ENCODE results near the gene CYLD. TPM values are rescaled to one million over a fixed set of nuclear protein-coding genes. Genes with fewer than 3 reads are reported as not detected.

The CYLD gene
- total and polyA plus RNA-seq, 2 donors = 30.0 to 53.9 TPM

DNA sequence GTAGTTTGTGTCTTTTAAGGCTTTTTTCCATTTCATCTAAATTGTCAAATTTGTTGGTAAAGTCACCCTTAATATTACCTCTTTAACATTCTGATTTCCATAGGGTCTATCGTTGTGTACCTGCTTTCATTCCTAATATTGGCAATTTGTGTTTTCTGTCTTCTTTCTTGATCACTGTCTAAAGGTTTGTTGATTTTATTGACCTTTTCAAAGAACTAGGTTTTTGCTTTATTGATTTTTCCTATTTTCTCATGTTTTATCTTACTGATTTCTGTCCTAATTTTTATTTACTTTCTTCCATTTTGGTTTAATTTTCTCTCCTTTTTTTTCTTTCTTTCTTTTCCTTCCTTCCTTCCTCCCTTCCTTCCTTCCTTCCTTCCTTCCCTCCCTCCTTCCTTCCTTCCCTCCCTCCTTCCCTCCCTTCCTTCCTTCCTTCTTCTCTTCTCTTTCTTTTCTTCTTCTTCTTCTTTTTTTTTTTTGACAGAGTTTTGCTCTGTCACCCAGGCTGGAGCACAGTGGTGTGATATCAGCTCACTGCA, 86.3 kb downstream of the CYLD start:
- Histone ChIP-seq H3K4me3 (ENCODE audit: low read length in 2 of 2) (no peak overlapping the region), H3K4me1 (ENCODE audit: control insufficient read depth in 2 of 2, insufficient read depth in 2 of 2, low read length in 2 of 2) (no peaks in the 10 kb centered on the region), H3K27ac (ENCODE audit: low read depth in 1 of 2, low read length in 1 of 2) (no peak overlapping the region), H3K9me3 (ENCODE audit: control insufficient read depth in 2 of 2, insufficient read depth in 1 of 2, low read length in 1 of 2) (no peaks in the 10 kb centered on the region), H3K27me3 (ENCODE audit: control insufficient read depth in 2 of 2, insufficient read depth in 1 of 2, low read length in 1 of 2) (peaks cover 0 to 2% of the 10 kb centered on the region in 2 donors), H3K36me3 (ENCODE audit: control insufficient read depth in 2 of 2, insufficient read depth in 2 of 2, low read length in 1 of 2) (no peaks in the 10 kb centered on the region)
- 94% methylated on average over 1 of the region's 1 CpG for WGBS
- no peak for DNase-seq (ENCODE audit: low read depth in 6 of 9, low spot score in 9 of 9)

DNA sequence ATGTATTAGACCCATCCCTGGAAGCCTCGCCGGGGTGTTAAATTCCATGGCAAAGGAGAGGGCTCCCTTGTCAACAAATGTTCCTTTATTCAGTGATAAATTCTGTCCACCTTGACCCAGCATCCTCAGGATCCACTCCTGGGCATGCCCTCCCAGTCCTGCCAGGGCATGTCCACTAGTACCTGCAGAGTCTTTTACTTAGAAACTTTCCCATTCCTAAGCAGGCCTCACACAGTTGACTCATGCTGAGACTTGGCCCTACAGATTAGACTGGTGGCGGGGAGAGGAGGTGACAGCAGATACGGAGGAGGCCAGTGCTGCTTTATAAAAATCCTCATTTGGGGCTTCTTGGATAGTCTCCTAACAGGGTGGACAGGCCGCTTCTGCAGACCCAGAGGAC, 88.8 kb downstream of the CYLD start:
- 97% methylated on average over 5 of the region's 5 CpGs for WGBS
- no peak overlapping the region for H3K27ac ChIP-seq (ENCODE audit: low read depth in 1 of 2, low read length in 1 of 2)
- H3K27me3 ChIP-seq (ENCODE audit: control insufficient read depth in 2 of 2, insufficient read depth in 1 of 2, low read length in 1 of 2) = no peaks in the 10 kb centered on the region
- no peaks in the 10 kb centered on the region for H3K9me3 ChIP-seq (ENCODE audit: control insufficient read depth in 2 of 2, insufficient read depth in 1 of 2, low read length in 1 of 2)
- no peak overlapping the region for H3K4me3 ChIP-seq (ENCODE audit: low read length in 2 of 2)
- H3K36me3 ChIP-seq (ENCODE audit: control insufficient read depth in 2 of 2, insufficient read depth in 2 of 2, low read length in 1 of 2) = no peaks in the 10 kb centered on the region
- no peak for DNase-seq (ENCODE audit: low read depth in 6 of 9, low spot score in 9 of 9)
- no peaks in the 10 kb centered on the region for H3K4me1 ChIP-seq (ENCODE audit: control insufficient read depth in 2 of 2, insufficient read depth in 2 of 2, low read length in 2 of 2)

DNA sequence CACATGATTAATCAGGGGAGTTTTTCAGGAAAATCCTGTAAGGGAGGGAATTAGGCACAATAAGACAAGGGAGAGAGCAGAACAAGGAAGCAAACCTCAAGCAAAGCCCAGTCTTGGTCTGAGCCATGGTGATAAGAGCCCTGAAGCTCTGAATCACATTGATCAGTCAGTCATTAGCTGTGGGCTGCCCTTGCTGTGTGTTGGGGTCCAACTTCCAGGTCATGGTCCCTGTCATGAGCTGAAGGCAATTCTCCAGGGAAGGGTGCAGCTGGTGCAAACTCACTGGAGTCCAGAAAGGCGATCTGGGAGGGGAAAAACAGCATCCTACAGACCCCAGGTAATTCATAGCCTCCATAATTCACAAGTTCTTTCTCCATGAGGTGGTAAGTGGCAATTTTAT, 89.9 kb downstream of the CYLD start:
- Histone ChIP-seq H3K4me1 (ENCODE audit: control insufficient read depth in 2 of 2, insufficient read depth in 2 of 2, low read length in 2 of 2) (no peaks in the 10 kb centered on the region), H3K4me3 (ENCODE audit: low read length in 2 of 2) (no peak overlapping the region), H3K9me3 (ENCODE audit: control insufficient read depth in 2 of 2, insufficient read depth in 1 of 2, low read length in 1 of 2) (no peaks in the 10 kb centered on the region), H3K27me3 (ENCODE audit: control insufficient read depth in 2 of 2, insufficient read depth in 1 of 2, low read length in 1 of 2) (no peaks in the 10 kb centered on the region), H3K36me3 (ENCODE audit: control insufficient read depth in 2 of 2, insufficient read depth in 2 of 2, low read length in 1 of 2) (no peaks in the 10 kb centered on the region), H3K27ac (ENCODE audit: low read depth in 1 of 2, low read length in 1 of 2) (no peak overlapping the region)
- no peak for DNase-seq (ENCODE audit: low read depth in 6 of 9, low spot score in 9 of 9)
- 89% methylated on average over 1 of the region's 1 CpG for WGBS

DNA sequence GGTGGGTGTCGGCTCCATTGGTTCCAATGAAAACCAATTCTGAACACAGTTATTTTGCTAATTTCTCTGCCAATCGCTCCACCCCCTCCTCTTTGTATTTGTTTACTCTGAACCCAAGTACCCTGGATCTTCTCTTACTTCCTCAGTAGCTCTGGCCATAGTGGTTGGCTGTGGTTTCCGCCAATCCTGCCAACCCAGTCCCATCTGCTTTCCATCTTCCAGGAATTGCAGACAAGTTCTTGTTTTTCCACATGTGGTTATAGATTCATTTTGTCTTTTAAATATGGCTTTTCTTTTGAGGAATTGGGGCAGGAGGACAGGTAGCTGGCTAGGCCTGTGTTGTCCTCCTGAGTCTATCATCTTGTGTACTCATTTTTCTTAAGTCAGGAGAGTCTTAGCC, 92.0 kb downstream of the CYLD start:
- WGBS = 97% methylated on average over 3 of the region's 3 CpGs
- no peak for DNase-seq (ENCODE audit: low read depth in 6 of 9, low spot score in 9 of 9)
- H3K4me1 ChIP-seq (ENCODE audit: control insufficient read depth in 2 of 2, insufficient read depth in 2 of 2, low read length in 2 of 2) = no peaks in the 10 kb centered on the region
- no peaks in the 10 kb centered on the region for H3K36me3 ChIP-seq (ENCODE audit: control insufficient read depth in 2 of 2, insufficient read depth in 2 of 2, low read length in 1 of 2)
- H3K27ac ChIP-seq (ENCODE audit: low read depth in 1 of 2, low read length in 1 of 2) = no peak overlapping the region
- no peaks in the 10 kb centered on the region for H3K9me3 ChIP-seq (ENCODE audit: control insufficient read depth in 2 of 2, insufficient read depth in 1 of 2, low read length in 1 of 2)
- H3K27me3 ChIP-seq (ENCODE audit: control insufficient read depth in 2 of 2, insufficient read depth in 1 of 2, low read length in 1 of 2) = no peaks in the 10 kb centered on the region
- no peak overlapping the region for H3K4me3 ChIP-seq (ENCODE audit: low read length in 2 of 2)

DNA sequence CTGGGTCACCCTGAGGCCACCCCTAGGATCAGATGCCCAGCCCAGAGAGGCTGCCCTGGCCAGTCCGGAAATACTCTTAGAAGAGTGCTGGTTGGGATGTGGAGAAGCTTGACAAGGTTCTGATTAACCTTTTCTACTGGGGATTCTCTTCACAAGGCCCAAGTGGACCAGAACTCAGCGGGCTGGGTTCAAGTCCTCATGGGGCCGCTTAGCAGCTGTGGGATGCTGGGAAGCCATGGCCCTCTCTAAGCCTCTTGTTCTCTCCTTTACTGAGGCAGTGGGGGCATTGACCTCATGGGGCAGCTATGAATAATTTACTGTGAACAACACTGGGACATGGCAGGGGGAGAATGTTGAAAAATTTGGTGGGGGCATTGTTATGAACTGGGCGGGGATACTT, 92.8 kb downstream of the CYLD start:
- no peaks in the 10 kb centered on the region for H3K4me1 ChIP-seq (ENCODE audit: control insufficient read depth in 2 of 2, insufficient read depth in 2 of 2, low read length in 2 of 2)
- DNase-seq (ENCODE audit: low read depth in 6 of 9, low spot score in 9 of 9) = no peak
- no peak overlapping the region for H3K4me3 ChIP-seq (ENCODE audit: low read length in 2 of 2)
- no peaks in the 10 kb centered on the region for H3K36me3 ChIP-seq (ENCODE audit: control insufficient read depth in 2 of 2, insufficient read depth in 2 of 2, low read length in 1 of 2)
- no peak overlapping the region for H3K27ac ChIP-seq (ENCODE audit: low read depth in 1 of 2, low read length in 1 of 2)
- H3K27me3 ChIP-seq (ENCODE audit: control insufficient read depth in 2 of 2, insufficient read depth in 1 of 2, low read length in 1 of 2) = peaks cover 0 to under 1% of the 10 kb centered on the region in 2 donors
- no peaks in the 10 kb centered on the region for H3K9me3 ChIP-seq (ENCODE audit: control insufficient read depth in 2 of 2, insufficient read depth in 1 of 2, low read length in 1 of 2)
- 96% methylated on average over 4 of the region's 4 CpGs for WGBS

DNA sequence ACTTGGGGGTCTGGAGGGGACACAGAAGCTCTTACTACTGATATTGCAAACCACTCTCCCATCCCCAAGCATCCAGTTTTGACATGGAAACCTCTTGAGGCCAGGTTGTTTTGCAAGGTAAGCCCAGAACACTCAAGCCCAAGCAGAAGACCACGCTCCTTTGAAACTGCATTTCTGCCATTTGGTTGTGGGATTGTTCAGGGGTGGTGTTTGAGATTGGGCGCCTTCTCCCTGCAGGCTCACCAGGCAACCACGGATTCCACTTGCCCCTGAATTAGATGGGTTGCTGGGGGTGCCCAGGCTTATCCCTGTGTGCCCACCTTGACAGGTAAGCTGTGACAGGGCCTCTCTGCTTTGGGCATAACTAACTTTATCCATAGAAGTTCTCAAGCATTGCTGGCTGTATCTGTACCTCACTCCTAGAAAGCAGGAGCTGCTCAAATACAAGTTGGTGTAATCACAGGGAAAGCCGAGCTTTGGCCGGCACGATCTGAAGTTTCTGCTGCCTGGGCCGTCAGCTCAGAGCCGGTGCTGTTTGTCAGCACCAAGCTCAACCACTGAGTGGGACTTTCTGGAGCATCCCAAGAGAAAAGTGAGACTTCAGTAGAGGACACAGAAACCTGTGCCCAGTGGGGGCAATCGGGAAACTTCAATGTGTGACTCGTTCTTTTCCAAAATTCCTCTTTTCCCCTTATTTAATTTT, 93.6 kb downstream of the CYLD start:
- no peak overlapping the region for H3K27ac ChIP-seq (ENCODE audit: low read depth in 1 of 2, low read length in 1 of 2)

DNA sequence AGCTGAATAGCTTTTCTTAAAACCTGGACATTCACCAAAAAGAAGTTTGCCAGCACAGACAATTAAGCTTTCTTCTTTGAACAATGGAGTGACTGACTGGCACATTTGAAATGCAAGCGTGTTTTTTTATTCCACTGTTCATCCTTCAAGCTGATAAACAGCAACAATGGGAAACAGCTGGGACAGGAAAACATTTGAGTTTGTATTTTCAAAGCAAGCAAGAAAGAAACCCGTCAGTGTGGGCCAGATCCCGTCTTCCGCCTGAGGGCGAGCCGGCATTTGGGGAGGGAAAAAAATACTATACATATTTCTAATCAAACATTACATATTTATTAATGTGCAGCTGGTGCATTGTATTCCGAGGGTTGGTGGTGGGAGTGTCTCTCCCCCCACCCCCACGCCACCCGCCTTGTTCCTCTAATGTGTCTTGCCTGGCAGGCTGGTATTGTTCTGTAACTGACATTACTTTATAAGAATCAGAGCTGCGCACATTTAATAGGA, 94.3 kb downstream of the CYLD start:
- 95% methylated on average over 10 of the region's 10 CpGs for WGBS

More for the DNA sequence above, 93.6 kb downstream of the CYLD start:
- H3K9me3 ChIP-seq (ENCODE audit: control insufficient read depth in 2 of 2, insufficient read depth in 1 of 2, low read length in 1 of 2) = no peaks in the 10 kb centered on the region
- no peaks in the 10 kb centered on the region for H3K4me1 ChIP-seq (ENCODE audit: control insufficient read depth in 2 of 2, insufficient read depth in 2 of 2, low read length in 2 of 2)
- no peak for DNase-seq (ENCODE audit: low read depth in 6 of 9, low spot score in 9 of 9)
- peaks cover 0 to 8% of the 10 kb centered on the region in 2 donors for H3K27me3 ChIP-seq (ENCODE audit: control insufficient read depth in 2 of 2, insufficient read depth in 1 of 2, low read length in 1 of 2)
- no peak overlapping the region for H3K4me3 ChIP-seq (ENCODE audit: low read length in 2 of 2)
- 91% methylated on average over 10 of the region's 10 CpGs for WGBS
- no peaks in the 10 kb centered on the region for H3K36me3 ChIP-seq (ENCODE audit: control insufficient read depth in 2 of 2, insufficient read depth in 2 of 2, low read length in 1 of 2)

DNA sequence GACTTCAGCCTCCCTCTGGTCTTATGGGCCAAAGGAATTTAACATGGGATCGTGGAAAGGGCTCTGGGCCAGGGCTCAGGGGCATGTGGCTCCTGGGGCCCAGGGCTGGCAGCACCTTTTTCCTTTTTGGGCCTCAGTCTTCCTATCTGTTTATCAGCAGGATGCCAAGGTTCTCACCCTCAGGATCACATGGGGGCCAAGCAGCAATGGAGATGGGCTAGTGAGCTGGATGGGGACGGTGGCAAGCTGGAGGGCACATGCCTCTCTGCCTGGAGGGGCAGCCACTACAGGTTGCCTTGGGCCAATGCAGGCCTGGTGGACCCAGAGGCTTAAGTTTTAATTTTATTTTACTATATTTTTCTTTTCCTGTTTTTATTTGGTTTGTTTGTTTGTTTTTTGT, 95.4 kb downstream of the CYLD start:
- Histone ChIP-seq H3K27ac (ENCODE audit: low read depth in 1 of 2, low read length in 1 of 2) (no peak overlapping the region), H3K4me1 (ENCODE audit: control insufficient read depth in 2 of 2, insufficient read depth in 2 of 2, low read length in 2 of 2) (peaks cover 0 to 2% of the 10 kb centered on the region in 2 donors), H3K36me3 (ENCODE audit: control insufficient read depth in 2 of 2, insufficient read depth in 2 of 2, low read length in 1 of 2) (no peaks in the 10 kb centered on the region), H3K27me3 (ENCODE audit: control insufficient read depth in 2 of 2, insufficient read depth in 1 of 2, low read length in 1 of 2) (peaks cover 5 to 26% of the 10 kb centered on the region in 2 donors), H3K9me3 (ENCODE audit: control insufficient read depth in 2 of 2, insufficient read depth in 1 of 2, low read length in 1 of 2) (peaks cover 0 to 1% of the 10 kb centered on the region in 2 donors), H3K4me3 (ENCODE audit: low read length in 2 of 2) (no peak overlapping the region)
- WGBS = 94% methylated on average over 2 of the region's 2 CpGs
- no peak for DNase-seq (ENCODE audit: low read depth in 6 of 9, low spot score in 9 of 9)

More for the DNA sequence above, 94.3 kb downstream of the CYLD start:
- Histone ChIP-seq H3K27ac (ENCODE audit: low read depth in 1 of 2, low read length in 1 of 2) (no peak overlapping the region), H3K36me3 (ENCODE audit: control insufficient read depth in 2 of 2, insufficient read depth in 2 of 2, low read length in 1 of 2) (no peaks in the 10 kb centered on the region), H3K27me3 (ENCODE audit: control insufficient read depth in 2 of 2, insufficient read depth in 1 of 2, low read length in 1 of 2) (peaks cover 0 to 14% of the 10 kb centered on the region in 2 donors), H3K4me3 (ENCODE audit: low read length in 2 of 2) (no peak overlapping the region), H3K4me1 (ENCODE audit: control insufficient read depth in 2 of 2, insufficient read depth in 2 of 2, low read length in 2 of 2) (no peaks in the 10 kb centered on the region), H3K9me3 (ENCODE audit: control insufficient read depth in 2 of 2, insufficient read depth in 1 of 2, low read length in 1 of 2) (peaks cover 0 to 1% of the 10 kb centered on the region in 2 donors)
- no peak for DNase-seq (ENCODE audit: low read depth in 6 of 9, low spot score in 9 of 9)

DNA sequence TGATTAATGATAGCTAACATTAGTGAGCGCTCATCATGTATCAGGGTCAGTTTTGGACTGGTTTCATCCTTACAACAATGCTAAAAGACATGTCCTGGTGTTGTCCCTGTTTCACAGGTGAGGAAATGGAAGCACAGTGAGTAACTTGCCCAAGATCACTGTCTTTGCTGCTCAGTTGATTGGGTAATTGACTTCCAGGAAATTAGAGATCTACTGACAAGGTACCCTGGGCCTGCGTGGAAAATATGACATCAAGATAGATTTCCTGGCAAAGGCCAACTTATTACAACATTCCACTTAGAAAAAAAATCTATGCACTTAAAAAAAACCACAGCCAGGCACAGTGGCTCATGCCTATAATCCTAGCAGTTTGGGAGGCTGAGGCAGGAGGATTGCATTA, 96.3 kb downstream of the CYLD start:
- Histone ChIP-seq H3K4me3 (ENCODE audit: low read length in 2 of 2) (no peak overlapping the region), H3K27ac (ENCODE audit: low read depth in 1 of 2, low read length in 1 of 2) (no peak overlapping the region), H3K36me3 (ENCODE audit: control insufficient read depth in 2 of 2, insufficient read depth in 2 of 2, low read length in 1 of 2) (no peaks in the 10 kb centered on the region), H3K4me1 (ENCODE audit: control insufficient read depth in 2 of 2, insufficient read depth in 2 of 2, low read length in 2 of 2) (peaks cover 0 to 2% of the 10 kb centered on the region in 2 donors), H3K9me3 (ENCODE audit: control insufficient read depth in 2 of 2, insufficient read depth in 1 of 2, low read length in 1 of 2) (peaks cover 0 to 1% of the 10 kb centered on the region in 2 donors), H3K27me3 (ENCODE audit: control insufficient read depth in 2 of 2, insufficient read depth in 1 of 2, low read length in 1 of 2) (peaks cover 5 to 29% of the 10 kb centered on the region in 2 donors)
- 84% methylated on average over 2 of the region's 2 CpGs for WGBS
- DNase-seq (ENCODE audit: low read depth in 6 of 9, low spot score in 9 of 9) = no peak
